ENCODE results near the gene CRLF1.

GRCh38 chr19:18595475-18595874 is 11.1 kb downstream of the CRLF1 start:
- no peak for TF ChIP-seq POLR2A (IDR thresholded peaks at IDR 0.05)
- TF ChIP-seq, protein P1, sequence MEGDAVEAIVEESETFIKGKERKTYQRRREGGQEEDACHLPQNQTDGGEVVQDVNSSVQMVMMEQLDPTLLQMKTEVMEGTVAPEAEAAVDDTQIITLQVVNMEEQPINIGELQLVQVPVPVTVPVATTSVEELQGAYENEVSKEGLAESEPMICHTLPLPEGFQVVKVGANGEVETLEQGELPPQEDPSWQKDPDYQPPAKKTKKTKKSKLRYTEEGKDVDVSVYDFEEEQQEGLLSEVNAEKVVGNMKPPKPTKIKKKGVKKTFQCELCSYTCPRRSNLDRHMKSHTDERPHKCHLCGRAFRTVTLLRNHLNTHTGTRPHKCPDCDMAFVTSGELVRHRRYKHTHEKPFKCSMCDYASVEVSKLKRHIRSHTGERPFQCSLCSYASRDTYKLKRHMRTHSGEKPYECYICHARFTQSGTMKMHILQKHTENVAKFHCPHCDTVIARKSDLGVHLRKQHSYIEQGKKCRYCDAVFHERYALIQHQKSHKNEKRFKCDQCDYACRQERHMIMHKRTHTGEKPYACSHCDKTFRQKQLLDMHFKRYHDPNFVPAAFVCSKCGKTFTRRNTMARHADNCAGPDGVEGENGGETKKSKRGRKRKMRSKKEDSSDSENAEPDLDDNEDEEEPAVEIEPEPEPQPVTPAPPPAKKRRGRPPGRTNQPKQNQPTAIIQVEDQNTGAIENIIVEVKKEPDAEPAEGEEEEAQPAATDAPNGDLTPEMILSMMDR (IDR thresholded peaks at IDR 0.05): no peak
